Articular chondrocyte of knee joint (primary cell): Measurements from ENCODE around the gene NEIL1. TPM values are rescaled to one million over a fixed set of nuclear protein-coding genes. Genes with fewer than 3 reads are reported as not detected.

ENCODE experiments used
- total RNA-seq: library from RNA; depleted of rRNA; stranded (reverse); fragments of >200 nt; gene quantifications from 2 replicates; pipeline ENCODE4 v1.2.3, GENCODE V29; 2012

The NEIL1 gene
- total RNA-seq = 5.0 and 5.4 TPM in 2 replicates

DNA sequence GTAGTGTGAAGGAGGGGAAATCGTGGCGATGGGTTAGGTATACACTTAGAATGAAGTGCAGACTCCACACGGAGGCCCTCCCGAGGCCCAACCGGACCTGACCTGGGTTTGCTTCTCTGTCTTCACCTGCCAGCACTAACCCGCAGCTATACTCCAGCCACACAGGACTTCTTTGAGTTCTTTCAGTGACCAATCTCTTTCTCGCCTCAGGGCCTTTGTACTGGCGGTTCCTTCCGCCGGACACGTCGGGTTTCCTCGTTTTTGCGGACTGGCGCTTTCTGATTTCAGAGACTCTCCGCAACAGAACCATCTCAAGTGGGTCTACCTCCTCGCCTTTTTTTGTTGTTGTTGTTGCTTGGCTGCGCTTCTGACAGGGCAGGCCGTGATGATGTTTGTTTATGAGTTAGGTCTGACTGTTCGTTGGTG is at the start of gene NEIL1:
TSS of gene NEIL1 (plus strand) at position 244 of the 426 bp plus-strand sequence. CDS start 1,867 bp downstream, outside the sequence.

GRCh38 chr15:75335705-75336355 is 11.0 kb upstream of the NEIL1 start, which contains the start of gene COMMD4:
COMMD4 (plus strand) TSS chr15:75336063; CDS start chr15:75336090, 27 bp downstream.

GRCh38 chr15:75367913-75368688 is 21.3 kb downstream of the NEIL1 start, which contains the start of gene MAN2C1:
MAN2C1 (minus strand) TSS chr15:75368607; CDS start chr15:75368583, 24 bp downstream.

Other genes starting within 250 kb of the NEIL1 start
- 6.1 and 6.6 TPM in 2 replicates for gene C15orf39, start 145.2 kb upstream of the NEIL1 start, total RNA-seq
- not detected in 2 replicates for gene GOLGA6C, start 88.7 kb upstream of the NEIL1 start, total RNA-seq
- gene GOLGA6D, start 64.2 kb upstream of the NEIL1 start, total RNA-seq = not detected in 2 replicates
- 50.0 and 52.8 TPM in 2 replicates for gene COMMD4, start 11.0 kb upstream of the NEIL1 start, total RNA-seq
- 72.2 and 120 TPM in 2 replicates for gene MAN2C1, start 21.6 kb downstream of the NEIL1 start, total RNA-seq
- gene SIN3A, start 104.7 kb downstream of the NEIL1 start, total RNA-seq = 40.1 and 45.6 TPM in 2 replicates
- 25.0 and 26.2 TPM in 2 replicates for gene PTPN9, start 232.3 kb downstream of the NEIL1 start, total RNA-seq